Measurements from ENCODE around the gene PLD2.

The PLD2 gene, protein sequence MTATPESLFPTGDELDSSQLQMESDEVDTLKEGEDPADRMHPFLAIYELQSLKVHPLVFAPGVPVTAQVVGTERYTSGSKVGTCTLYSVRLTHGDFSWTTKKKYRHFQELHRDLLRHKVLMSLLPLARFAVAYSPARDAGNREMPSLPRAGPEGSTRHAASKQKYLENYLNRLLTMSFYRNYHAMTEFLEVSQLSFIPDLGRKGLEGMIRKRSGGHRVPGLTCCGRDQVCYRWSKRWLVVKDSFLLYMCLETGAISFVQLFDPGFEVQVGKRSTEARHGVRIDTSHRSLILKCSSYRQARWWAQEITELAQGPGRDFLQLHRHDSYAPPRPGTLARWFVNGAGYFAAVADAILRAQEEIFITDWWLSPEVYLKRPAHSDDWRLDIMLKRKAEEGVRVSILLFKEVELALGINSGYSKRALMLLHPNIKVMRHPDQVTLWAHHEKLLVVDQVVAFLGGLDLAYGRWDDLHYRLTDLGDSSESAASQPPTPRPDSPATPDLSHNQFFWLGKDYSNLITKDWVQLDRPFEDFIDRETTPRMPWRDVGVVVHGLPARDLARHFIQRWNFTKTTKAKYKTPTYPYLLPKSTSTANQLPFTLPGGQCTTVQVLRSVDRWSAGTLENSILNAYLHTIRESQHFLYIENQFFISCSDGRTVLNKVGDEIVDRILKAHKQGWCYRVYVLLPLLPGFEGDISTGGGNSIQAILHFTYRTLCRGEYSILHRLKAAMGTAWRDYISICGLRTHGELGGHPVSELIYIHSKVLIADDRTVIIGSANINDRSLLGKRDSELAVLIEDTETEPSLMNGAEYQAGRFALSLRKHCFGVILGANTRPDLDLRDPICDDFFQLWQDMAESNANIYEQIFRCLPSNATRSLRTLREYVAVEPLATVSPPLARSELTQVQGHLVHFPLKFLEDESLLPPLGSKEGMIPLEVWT

DNA sequence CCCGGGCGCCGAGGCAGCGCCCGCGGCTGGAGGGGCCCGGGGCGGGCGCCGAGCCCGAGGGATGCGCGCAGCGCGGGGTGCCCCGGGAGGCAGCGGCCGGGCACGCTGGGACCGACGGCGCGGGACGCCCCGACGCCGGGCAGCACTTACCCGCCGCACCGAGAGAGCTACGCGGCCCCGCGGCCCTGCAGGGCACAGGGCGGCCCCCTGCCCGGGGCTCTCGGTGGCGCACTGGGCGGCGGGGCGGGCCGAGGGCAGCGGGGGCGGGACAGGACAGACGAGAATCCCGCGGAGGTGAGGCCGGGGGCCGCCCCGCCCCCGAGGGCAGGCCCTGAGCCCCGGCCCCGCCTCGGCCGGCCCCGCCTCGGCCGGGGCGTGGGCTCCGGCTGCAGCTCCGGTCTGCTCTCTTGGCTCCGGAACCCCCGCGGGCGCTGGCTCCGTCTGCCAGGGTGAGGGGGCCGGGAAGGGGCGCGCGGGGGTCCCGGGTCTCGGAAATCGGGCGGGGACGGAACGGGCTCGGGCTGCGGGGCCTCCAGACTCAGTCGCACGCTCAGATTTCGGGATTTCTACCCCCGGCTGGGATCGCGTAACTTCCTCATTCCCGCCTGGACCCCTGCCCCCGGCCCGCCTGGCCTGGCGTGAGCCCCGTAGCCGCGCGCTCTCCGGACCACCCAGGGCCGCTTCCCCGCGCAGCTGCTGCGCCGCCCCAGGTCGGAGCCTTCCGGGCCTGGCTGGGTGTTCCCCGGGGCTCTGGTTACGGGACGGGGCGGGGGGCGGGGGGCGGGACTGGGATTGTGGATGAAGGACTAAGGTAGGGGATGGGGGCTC lies at the start of gene PLD2:
Gene PLD2 (plus strand): TSS at position 376 of the 828 bp plus-strand sequence. CDS start 621 bp downstream, outside the sequence.
- peak; percentile 77 for DNase-seq

DNA sequence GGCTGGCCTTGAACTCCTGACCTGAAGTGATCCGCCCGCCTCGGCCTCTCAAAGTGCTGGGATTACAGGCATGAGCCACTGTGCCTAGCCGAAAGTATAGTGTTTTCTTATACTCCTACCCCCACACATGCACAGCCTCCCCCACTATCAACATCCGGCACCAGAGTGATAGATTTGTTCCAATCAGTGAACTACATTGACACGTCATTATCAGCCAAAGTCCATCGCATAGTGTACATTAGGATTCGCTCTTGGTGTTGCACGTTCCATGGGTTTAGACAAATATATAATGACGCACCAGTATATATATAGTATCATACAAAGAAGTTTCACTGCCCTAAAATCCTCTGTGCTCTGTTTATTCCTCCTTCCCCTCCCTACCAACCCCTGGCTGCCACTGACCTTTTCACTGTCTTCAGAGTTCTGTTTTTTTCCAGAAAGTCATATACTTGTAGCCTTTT lies 47.1 kb upstream of the PLD2 start:
- DNase-seq: no peak

DNA sequence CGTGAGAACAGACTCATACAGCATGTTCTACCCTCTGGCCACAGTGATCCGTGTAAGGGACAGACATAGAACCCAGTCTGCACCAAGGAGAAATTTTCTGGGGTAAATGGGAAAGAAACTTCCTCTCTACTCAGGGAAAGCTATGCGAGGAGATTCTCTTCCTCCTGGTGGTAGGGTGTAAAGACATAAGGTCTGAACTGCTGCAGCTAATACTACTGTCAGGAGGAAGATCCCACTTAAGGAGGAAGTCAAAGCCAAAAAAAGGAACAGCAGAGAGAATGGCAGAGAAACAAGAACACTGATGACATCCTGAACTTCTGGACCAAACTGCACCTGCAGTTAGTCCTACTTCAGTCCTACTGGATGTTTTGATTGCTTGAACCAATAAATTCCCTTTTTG lies 42.4 kb upstream of the PLD2 start:
- DNase-seq: no peak

DNA sequence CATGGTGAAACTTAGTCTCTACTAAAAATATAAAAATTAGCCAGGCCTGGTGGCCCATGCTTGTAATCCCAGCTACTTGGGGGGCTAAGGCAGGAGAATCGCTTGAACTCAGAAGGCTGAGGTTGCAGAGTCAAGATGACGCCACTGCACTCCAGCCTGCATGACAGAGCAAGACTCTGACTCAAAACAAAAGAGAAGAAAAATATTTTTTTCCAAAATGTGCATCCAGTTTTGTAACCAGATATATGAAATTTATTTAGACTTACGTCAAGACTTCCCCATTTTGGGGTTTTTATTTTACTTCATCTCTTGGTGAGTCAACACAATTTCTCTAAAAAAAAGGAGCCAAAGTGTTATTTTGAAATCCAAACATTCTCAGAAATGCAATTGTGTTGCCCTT lies 40.8 kb upstream of the PLD2 start:
- no peak for DNase-seq

DNA sequence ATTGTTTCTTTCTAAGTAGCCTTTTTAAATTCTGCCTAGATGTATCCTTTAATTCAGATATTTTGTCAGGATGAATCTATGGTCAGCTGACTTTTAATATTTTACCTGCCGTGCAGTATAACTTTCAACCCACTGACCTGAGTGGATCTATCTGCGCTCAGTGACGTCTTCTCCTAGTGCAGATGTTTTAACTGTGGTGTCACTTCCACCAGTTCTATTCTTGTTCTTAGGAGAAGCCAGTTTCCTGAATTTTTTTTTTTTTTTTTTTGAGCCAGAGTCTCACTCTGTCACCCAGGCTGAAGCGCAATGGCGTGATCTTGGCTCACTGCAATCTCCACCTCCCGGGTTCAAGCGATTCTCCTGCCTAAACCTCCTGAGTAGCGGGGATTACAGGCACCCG lies 40.2 kb upstream of the PLD2 start:
- DNase-seq: no peak

DNA sequence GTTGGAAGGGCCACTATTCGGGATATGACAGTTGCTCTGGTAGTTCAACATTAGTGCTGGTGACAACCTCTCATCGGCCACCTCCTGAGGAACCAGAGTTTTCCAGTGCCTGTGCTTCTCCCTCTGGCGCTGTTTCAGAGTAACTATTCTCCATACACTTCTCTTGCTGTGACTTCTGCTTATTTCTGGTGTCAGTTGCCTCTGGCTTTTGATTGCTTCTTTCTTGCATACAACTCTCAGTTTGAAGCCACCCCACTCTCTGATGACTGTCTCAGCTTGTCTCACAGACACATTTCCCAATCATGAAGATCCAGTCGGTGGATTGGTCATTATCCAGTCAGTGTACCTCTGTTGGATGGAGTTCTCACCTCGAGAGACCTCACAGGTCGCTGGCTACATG lies 38.7 kb upstream of the PLD2 start:
- DNase-seq: no peak

DNA sequence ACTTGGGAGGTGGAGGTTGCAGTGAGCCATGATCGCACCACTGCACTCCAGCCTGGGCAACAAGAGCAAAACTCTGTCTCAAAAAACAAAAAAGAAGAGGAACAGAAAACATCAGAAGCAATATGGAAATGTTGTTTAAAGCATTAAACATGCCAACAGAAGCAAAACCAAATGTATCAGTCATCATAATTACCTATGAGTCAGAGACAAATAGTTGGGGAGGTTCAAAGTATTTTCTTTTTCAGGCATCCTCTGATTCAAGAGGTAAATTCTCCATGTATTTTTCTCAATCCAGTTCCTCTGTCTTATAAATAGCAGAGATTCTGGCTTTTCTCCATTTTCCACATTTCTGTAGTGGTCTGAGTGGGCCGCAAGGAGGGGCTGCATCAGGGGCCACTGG lies 37.3 kb upstream of the PLD2 start:
- DNase-seq: no peak

DNA sequence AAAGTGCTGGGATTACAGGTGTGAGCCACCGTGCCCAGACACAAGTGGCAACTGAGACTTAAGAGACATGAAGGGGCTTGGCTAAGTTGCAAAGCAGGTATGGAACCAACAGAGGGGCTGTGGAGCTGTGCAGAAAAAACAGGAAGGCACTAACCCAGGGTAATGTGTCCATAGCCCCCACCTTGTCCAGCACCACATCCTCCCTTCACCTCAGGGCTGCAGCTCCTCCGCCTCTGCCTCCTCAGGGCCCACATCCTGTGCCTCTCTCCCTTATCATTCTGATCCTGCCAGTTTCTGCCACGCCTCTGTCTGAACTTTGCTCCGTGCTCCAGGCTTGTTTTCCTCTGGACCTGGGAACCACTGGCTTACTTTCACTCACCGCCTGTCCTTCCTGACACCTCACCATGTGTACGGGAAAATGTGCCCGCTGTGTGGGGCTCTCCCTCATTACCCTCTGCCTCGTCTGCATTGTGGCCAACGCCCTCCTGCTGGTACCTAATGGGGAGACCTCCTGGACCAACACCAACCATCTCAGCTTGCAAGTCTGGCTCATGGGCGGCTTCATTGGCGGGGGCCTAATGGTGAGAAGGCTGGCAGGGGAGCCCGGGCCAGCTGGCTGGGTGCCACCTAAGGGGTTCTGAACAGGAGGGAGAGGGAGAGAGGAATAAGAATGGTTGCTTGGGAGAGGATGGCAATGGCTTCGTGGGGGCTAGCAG lies 35.3 kb upstream of the PLD2 start, which contains the start of gene TM4SF5:
Gene TM4SF5 (plus strand): TSS at position 368 of the 716 bp plus-strand sequence. CDS start 37 bp downstream, at position 405.
- no peak for DNase-seq

DNA sequence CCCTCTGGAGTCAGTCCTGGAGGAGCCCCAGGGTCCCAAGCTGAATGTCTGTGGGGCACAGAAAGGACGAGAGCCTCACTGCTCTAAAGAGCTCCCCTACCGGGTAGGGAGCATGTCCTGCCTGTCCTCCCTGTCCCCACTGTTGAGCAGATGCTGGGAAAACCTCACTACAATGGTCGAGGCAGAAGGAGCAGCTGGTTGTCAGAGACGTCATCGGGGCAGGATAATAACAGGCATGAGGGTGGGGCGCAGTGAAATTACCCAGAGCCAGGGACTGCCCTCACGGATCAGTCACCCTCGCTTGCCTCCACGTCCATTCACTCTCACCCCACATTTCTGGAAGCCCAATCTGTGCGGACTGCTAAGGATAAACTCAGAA lies 34.7 kb upstream of the PLD2 start:
- DNase-seq: no peak

DNA sequence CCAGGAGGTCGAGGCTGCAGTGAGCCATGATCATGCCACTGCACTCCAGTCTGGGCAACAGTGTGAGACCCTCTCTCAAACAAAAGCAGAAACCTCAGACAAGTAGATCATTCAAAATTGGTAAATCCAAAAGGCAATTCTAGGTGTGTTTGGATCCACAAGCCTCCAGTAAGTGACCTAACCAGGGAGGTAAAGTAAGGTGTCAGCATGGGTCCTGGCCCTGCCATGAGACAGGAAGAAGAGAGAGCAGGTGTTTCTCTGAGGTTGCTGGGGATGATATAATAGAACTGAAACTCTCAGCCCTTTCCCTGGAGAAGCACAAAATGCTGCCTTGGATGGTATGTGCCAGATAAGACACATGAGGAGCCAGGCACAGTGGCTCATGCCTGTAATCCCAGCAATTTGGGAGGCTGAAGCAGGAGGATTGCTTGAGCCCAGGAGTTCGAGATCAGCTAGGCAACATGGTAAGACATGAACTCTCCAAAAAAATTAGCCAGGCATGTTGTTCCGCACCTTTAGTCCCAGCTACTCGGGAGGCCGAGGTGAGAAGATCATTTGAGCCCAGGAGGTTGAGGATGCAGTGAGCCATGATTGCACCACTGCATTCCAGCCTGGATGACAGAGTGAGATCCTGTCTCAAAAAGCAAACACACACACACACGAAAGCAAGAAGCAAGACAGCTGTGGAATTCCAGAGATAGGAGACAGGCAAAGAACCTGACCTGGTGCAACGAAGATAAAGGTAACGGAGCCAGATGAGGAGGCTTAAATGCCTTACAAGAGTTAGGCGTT lies 28.8 kb upstream of the PLD2 start:
- no peak for DNase-seq

DNA sequence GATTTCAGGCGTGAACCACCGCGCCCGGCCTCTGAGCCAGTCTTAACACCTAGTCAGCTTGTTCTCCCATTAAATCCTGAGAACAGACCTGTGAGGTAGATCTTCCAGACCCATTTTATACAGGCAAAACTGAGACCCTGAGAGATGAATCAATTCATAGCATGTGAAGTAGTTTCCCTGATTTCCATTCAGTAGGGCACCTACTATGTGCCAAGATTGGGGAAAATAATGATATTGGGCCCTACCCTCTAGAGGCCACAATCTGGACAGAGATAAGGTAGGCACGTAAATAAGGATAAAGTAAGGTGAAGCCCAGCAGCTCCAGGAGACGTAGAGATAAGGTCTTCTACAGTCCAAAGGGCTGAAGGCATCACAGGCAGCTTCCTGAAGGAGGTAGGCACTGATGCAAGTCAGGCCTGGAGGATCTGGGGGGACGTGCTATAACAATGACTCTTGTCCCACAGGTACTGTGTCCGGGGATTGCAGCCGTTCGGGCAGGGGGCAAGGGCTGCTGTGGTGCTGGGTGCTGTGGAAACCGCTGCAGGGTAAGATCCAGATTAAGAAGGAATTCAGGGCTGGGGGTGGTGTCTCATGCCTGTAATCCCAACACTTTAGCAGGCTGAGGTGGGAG lies 26.5 kb upstream of the PLD2 start:
- DNase-seq: no peak

DNA sequence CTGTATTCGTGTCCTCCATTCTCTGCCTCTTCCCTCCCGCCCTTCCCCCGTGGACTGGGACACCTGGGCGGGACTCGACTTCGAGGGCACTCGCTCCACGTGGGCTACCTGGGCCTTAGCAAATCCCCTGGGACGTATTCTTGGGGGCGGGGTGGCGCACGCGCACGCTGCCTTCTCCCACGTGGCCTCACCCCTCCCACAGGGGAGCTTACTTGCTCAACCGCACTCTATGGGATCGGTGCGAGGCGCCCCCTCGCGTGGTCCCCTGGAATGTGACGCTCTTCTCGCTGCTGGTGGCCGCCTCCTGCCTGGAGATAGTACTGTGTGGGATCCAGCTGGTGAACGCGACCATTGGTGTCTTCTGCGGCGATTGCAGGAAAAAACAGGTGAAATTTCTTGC lies 24.3 kb upstream of the PLD2 start:
- DNase-seq: no peak

DNA sequence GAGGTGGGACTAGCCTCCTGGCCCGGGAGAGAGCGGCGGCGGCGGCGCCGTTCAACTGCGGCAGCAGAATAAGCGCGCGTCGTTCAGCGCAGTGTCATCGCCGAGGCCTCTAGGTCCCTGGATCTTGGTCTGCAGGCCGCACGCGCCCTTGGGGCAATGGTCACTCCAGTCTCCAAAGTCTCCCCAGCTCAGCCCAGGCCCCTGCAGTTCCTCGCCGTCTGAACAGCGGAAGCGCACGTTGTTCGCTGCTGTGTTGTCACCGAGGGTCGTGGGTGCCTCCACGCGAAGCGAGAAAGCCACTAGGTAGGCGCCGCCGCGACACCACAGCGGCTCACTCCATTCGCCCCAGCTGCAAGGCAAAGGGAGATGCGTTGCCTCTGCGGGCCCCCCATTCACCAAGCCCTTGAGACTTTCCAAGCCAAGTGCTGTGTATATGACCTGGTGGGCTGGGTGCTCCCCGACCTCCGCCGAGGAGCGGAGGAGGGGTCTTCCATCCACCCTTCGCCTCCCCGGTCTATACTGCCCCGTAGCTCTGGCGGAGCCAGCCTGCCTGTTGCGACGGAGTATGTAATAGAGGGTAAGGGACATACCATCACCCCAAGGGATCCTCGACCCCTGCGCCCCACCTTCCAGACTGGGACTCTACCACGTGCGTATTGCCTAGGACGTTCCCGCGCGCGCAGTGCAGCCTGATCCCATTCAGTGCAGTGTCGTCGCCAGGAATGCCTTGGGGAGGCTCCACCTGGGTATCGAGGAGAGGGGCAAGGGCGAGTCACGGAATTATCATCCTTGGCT lies 21.4 kb upstream of the PLD2 start:
- DNase-seq: no peak

DNA sequence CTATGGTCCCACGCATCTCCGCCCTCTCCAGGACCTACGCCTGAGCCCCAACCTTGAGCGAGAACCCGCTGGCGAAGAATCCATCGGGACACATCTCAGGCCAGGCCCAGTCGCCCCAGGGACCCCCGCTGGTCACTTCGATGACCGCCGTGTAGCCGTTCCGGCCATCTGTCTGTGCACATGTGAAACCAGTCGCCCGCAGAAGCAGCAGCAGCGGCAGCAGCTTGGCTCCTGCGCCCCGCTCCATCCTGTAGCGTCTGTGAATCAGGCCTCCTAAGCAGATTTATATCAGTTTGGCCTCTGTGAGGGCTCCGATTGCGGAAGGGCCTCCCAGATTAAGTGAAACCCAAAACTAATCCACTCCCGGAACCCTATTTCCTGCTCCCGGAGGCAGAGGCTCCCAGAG lies 20.8 kb upstream of the PLD2 start, which contains the start of gene VMO1:
Gene VMO1 (minus strand): TSS at position 259 of the 406 bp plus-strand sequence. CDS start 12 bp downstream, at position 247.
- no peak for DNase-seq

DNA sequence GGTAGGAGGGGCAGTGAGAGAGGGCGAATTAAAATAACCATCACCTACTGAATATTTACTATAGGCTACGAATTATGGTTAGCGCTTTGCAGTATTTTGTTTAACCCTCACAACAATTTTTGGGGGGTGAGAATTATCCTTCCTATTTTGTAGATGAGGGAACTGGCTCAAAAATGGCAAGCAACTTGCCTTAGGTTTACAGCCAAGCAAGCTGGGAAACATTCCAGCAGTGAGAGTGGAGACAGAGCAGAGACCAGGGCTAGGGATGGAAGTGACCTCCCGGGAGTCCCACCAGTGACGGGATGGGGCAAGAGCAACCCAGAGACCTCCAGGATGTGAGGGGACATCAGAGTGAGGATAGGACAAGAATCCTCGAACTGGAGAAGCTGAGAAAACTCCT lies 20.4 kb upstream of the PLD2 start:
- no peak for DNase-seq

DNA sequence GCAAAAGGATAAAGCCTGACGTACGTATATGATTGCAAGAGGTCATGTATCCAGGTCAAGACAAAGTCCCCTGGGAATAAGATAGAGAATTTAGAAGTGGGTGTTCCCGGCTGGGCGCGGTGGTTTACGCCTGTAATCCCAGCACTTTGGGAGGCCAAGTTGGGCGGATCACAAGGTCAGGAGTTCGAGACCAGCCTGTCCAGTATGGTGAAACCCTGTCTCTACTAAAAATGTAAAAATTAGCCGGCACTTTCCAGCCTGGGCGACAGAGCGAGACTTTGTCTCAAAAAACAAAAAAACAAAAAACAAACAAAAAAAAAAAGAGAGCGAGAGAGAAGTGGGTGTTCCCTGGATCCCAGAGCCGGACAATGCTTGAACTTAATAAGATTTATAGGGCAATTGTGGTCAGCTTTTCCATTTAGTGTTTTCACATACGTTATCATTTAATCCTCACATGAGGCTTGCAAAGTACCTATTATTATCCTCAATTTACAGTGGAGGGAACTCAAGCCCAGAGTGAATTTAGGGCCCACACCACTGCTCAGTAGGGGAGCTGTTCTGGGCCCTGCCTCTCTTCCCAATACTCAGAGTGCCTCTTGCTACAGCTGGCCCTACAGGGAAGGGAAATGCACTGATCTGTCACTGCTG lies 18.7 kb upstream of the PLD2 start:
- no peak for DNase-seq

DNA sequence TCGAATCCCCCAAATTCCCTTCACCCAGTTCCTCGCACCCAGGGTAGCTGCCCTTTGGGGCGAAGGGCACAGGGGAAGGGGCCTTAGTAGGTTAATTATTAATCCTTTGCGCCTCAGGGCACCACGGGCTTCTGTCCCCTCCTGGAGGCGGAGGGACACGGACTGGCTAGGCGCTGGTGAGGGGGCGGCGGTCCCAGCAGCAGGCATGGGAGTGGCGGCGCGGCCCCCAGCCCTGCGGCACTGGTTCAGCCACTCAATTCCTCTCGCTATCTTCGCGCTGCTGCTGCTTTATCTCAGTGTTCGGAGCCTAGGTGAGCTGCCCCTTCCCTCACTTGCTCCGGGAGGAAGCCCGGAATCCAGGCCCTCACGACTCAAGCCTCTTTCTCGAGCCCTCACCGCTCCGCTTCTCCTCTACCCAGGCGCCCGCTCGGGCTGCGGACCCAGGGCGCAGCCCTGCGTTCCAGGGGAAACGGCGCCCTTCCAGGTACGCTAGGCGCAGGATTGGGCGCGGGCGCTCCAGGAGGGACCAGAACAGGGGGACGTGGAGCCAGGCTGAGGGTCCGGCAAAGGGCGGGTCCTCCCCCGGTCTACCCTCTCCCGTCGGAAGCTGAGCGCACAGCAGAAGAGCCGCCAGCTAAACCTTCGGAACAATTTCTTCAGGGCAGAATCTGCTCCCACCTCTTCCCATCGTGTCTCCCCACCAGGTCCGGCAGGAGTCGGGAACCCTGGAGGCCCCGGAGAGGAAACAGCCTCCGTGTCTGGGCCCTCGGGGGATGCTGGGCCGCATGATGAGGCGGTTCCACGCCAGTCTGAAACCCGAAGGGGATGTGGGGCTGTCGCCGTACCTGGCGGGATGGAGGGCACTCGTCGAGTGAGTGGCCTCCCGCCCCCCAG lies 17.9 kb upstream of the PLD2 start, which contains the start of gene GLTPD2:
Gene GLTPD2 (plus strand): TSS at position 158 of the 894 bp plus-strand sequence. CDS start 48 bp downstream, at position 206.
- DNase-seq: no peak

DNA sequence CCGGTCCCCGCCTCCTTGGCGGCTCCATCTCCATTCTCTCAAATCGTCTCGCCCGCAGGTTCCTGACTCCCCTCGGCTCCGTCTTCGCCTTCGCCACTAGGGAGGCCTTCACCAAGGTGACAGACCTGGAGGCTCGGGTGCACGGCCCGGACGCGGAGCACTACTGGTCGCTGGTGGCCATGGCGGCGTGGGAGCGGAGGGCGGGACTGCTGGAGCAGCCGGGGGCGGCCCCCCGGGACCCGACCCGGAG lies 17.3 kb upstream of the PLD2 start:
- DNase-seq: no peak

Data from hematopoietic multipotent progenitor cell treated with erythropoietin and hydrocortisone succinate and interleukin-3 and kit ligand, for 8 days (in vitro differentiated cells).